NCI-H524 treated with DMSO at 0.1 percent for 48 hours (cell line): ENCODE measurements around the gene MOGAT3.
"Not testable (repeated sequence)": the region's sequence is repeated elsewhere in the genome, so short reads cannot be mapped to it uniquely, and the experiment has no call there.

ENCODE experiments used
- DNase-seq: peaks from one replicate; lab custom pipeline; 2025; lab: John Stamatoyannopoulos, UW

The MOGAT3 gene

DNA sequence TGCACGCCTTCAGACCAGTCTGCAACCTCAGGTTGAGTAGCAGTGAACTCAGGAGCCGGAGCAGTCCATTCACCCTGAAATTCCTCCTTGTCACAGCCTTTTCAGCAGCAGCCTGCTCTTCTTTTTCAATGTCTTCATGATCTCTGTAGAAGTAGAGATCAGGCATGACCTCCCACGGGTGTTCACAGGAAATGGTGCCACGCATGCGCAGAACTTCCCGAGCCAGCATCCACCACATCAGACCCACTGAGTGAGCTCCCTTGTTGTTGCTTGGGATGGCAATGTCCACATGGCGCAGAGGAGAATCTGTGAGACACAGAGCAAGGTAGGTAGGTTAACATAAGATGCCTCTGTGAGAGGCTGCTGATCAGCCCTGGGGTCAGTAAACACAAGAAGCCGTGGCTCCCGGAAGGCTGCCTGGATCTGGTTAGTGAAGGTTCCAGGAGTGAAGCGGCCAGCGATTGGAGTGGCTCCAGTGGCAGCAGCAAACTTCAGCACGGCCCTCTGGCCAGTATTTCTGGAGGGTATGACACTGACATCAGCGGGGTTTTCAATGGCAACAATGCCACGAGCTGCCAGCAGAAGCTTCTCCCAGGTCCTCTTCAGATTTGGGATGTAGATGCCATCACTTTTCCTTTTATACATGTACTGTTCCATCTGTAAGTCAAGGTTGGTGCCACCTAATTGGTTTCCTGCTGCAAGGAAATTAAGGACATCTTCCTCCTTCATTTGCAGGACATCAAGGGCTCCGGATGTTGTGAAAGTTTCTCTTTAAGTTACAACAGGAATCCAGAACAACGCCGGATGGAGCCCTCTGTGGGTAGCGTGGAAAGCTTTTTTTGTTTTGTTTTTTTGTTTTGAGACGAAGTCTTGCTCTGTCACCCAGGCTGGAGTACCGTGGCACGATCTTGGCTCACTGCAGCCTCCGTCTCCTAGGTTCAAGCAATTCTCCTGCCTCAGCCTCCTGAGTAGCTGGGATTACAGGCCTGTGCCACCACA is 3.2 kb upstream of the MOGAT3 start:
- not testable (repeated sequence) for DNase-seq

DNA sequence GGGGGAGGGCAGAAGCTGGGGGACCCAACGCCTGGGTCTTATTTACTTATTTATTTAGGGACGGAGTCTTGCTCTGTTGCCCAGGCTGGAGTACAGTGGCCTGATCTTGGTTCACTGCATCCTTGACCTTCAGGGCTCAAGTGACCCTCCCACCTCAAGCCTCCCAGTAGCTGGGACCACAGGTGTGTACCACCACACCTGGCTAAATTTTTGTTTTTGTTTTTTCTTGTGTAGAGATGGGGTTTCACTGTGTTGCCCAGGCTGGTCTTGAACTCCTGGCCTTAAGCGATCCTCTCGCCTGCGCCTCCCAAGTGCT is 1.7 kb upstream of the MOGAT3 start:
- DNase-seq, result no peak

DNA sequence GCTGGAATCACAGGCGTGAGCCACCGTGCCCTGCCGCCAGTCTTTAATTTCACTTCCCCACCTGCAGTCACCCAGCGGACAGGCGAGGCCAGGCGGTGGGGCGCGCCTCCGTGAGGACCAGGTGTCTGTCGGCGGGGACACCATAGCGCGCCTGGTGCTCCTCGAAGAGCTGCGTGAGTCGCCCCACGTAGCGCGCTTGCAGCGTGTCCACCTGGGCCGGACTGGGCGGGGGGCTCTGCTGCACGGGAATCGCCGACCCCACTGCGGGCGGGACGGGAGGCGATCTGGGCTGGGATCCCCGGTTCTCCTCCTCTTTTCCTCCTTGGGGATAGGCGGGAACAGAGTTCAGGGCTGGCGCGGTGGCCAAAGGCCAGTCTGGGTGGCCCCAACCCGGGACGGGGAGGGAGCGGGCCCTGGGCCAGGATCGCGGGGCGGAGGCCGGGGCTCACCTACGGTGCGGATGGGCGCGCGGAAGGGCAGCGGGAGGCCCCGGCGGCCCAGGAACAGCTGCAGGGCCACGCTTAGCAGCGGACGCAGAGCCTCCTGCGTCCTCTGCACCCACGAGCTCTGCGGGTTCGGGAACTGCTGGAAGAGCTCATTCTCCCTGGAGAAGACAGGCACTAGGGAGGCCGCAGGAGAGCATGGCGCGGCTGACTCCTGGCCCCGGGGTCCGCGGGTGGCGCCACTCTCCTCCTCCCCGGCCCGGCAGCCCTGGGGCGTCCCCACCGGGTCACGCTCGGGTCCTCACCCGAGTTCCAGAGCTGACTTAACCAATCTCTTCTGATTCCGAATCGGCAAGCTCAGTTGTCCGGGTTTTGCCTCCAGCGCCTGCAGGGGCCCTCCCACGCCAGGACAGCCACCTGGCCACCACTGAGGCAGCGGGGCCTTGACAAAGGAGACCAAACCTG is 1.1 kb upstream of the MOGAT3 start:
- no peak for DNase-seq

DNA sequence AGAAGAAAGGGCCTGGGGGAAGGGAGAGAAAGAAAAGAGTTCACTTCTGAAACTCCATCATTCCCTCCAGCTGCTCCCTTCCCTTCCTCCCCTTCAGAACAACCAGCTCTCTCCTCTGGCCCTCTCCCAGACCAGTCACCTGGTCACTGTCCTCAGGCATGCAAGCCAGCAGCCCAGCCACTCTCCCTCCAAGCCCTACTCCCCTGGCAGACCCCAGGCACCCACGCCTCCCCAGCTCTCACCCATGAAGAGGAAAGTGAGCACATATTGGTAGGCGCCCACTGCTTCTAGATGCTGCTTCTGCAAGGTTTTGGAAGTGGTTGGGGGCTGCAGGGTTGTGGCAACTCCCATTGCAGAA is 353 bp downstream of the MOGAT3 start:
- no peak for DNase-seq

DNA sequence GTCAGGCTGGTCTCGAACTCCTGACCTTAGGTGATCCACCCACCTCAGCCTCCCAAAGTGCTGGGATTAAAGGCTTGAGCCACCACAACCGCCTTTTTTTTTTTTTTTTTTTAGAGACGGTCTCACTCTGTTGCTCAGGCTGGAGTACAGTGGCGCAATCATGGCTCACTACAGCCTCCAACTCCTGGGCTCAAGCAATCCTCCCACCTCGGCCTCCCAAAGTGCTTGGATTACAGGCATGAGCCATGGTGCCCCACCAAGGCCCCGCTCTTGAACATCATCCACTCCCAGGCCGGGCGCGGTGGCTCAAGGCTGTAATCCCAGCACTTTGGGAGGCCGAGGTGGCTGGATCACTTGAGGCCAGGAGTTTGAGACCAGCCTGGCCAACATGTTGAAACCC is 1.3 kb downstream of the MOGAT3 start:
- DNase-seq, result not testable (repeated sequence)

DNA sequence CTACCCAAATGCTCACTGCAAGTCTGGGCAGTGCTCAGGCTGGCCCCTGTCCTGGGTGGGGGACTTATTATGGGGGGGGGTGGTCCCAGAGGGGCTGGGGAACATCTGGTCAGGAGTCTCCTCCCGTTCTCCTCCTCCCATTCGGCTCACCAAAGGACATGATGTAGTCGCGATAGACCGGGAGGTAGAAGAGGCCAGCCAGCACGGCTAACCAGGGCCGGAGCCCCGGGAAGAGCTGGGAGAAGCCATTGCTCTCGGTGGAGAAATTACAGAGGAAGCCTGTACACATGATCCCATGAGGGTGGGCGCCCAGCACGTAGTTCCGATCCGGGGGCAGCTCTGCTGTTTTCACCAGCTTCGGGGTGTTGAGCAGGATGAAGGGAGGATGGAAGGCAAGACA is 2.4 kb downstream of the MOGAT3 start:
- no peak for DNase-seq

DNA sequence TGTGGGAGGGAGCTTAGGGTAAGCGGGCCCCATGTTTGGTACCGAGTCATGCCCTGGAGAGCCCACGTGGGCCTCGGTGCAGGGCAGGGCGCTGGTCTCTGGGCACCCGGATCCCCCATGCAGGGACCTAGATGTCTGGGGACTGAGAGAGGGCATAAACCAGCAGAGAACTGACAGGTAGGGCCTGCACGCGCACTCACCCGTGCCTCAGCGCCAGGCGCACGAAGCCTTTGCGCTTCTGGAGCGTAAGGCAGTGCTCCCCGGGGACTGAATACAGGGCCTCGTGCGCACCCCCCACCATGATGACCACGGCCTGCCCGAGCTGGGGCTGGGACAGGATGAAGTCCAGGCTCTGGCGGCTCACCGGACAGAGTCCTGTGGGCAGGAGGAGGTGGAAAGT is 2.8 kb downstream of the MOGAT3 start:
- no peak for DNase-seq

DNA sequence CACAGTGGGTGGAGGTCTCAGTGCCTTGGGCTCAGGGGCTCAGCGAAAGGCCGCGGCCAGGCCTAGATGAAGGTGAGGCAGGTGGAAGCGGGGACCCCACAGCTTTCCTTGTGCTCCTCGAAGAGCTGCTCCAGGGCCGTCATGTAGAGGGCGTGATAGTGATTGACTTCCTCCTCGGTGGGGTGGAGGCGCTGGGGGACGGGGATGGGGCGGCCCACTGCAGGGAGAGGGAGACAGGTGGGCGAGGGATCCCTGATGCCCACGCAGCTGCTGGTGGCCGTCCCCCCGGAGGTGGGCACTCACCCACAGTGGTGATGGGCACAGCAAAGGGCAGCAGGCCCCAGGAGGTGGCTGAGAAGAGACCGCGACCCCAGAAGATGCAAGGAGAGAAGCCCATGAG is 5.0 kb downstream of the MOGAT3 start:
- DNase-seq, result no peak

DNA sequence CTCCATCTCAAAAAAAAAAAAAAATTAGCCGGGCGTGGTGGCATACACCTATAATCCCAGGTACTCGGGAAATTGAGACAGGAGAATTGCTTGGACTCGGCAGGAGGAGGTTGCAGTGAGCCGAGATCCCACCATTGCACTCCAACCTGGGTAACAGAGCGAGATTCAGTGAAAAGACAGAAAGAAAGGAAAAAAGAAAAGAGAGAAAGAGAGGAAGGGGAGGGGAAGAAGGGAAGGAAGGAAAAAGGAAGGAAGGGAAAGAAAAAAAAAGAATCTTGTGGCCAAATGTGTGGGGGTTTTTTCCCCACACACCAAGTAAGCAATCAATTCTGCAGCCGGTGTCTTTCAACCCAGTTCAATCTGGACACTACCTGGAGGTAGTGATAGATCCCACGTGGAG is 11.7 kb downstream of the MOGAT3 start:
- DNase-seq, result no peak

DNA sequence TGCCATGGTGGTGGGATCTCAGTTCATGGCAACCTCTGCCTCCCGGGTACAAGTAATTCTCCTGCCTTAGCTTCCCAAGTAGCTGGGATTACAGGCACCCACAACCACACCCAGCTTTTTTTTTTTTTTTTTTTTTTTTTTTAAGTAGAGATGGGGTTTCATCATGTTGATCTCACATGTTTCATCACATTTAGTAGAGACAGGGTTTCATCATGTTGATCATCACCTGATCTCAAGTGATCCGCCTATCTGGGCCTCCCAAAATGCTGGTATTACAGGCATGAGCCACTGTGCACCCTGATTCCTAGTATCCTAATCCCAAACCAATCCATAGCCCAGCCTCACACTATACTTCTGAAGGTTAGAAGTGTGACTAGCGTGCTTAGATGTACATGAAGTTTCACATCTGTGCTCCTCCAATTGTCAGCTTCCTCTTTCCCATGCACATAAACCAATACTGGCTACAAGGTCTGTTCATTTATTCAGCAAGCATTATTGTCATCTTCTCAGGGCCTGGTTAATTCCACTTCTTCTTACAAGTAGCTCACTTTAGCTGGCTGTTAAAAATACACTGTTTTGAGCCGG is 13.9 kb downstream of the MOGAT3 start:
- DNase-seq, result no peak

DNA sequence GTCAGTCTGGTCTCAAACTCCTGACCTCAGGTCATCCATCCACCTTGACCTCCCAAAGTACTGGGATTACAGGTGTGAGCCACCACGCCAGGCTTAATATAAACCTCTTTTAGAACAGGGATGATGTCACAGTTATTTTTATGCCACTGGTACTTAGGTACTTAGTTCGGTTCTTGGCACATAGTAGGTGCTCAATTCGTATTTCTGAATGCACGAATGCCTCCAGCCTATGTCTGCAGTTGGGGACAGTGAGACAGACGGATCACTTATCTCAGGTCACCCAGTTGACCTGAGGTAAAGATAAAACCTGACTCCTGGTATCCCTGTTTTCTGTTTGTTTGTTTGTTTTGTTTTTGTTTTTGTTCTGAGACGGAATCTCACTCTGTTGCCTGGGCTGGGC is 14.6 kb downstream of the MOGAT3 start:
- no peak for DNase-seq

DNA sequence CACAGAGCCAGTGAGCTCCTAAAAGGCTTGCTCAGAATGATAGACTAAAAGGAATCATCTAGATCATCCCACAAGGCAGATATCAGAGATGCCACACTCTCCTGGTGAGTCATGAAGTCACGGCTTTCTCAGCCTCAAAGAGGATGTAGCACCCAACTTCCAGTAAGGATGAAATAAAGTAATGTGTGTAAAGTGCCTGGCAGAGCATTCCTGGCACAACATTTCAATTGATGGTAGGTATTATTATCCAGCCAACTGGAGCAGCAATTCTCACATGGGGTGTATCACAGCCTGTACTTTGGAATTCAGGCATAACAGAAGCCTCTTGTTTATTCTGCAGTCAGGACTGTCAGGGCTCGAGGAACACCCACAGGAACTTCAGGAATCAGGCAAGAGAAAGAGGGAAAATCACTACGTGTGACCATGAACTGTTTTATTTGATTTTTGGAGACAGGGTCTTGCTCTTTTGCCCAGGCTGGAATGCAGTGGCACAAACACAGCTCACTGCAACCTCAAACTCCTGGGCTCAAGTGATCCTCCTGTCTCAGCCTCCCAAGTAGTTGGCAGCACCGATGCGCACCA is 15.5 kb downstream of the MOGAT3 start:
- DNase-seq, result no peak

DNA sequence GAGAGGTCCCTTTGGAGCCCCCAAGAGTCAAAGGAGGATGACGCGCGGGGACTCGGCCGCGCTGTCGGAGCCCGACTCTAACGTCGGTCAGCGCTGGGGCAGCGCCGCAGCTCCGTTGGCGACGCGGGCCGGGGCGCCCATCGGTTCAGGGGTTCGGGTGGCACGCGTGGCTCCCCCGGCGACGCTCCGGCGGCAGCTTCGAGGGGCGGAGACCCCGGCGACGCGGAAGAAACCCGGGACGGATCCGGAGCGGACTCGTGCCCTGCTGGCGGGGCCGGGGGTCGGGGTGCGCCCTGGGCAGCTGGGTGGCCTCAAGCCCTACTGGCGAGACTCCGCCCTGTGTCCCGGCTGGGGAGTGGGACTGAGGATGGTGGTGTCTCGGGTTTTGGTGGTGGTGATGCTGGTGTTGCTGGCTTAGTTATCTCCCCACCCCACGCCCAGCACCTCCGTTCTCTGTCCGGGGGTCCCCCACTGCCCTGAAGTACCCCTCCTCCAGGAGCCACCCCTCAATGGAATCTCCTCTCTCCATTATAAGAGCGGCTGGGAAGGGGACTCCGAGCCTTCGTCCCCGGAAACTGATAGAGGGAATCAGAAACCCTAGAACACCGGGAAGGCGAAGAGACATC is 20.6 kb downstream of the MOGAT3 start, which contains the start of gene NAT16:
Gene NAT16 (minus strand): TSS at position 164 of the 626 bp plus-strand sequence. CDS start 5,486 bp downstream, outside the sequence.
- DNase-seq, result no peak

DNA sequence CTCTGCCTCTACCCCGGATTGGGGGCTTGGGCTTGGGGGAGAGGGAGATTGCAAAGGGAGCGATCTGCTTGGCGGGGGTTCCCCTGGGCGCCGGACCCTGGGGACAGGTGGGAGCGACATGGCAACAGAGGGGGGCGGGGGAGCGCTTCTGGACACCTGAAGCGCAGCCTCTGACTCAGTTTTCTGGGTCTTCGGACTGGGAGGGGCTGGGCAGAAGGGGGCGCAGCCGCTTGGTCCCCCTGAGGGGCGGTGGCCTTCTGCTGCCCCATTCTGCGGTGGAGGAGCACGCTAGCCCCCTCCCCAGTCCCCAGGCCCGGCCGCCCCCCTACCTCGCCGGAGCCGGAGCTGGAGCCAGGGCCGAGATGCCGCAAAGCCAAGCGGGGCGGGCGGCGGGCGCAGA is 21.1 kb downstream of the MOGAT3 start:
- no peak for DNase-seq

DNA sequence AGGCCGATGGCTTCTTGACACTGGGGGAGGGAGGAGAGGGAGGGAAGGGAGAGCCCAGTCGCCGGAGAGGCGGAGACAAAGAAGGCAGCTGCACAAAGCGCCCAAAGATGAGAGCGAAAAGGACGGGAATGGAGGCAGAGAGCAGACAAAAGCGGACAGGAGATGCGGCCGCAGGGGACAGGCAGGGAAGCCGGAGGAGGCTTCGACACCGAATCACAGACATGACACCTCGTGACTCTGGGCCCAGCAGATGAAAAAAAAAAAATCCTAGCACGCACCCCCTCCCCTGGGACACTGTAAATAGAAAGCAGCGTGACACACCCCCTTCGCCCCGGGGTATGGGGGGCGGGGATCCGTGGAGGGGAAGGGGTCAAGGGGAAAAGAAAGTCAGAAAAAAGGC is 21.7 kb downstream of the MOGAT3 start:
- no peak for DNase-seq

DNA sequence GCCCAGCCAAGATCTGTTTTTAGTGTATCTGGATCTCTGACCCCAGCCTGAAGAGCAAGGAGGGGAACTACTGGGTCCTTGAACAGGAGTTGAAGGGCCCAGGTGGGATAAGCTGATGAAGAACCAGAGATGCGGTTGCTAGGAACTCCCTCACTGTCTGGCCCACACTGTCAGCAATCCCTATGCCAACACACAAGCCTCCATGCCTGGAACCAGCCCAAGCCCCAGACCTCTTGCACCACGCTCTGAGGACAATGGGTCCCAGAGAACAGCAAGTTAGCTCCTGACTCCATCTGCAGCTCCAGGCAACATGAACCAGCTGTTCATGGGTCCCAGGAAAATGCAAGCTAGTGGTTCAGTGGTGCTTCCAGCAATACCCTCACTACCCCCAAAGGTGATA is 23.2 kb downstream of the MOGAT3 start:
- DNase-seq, result no peak

DNA sequence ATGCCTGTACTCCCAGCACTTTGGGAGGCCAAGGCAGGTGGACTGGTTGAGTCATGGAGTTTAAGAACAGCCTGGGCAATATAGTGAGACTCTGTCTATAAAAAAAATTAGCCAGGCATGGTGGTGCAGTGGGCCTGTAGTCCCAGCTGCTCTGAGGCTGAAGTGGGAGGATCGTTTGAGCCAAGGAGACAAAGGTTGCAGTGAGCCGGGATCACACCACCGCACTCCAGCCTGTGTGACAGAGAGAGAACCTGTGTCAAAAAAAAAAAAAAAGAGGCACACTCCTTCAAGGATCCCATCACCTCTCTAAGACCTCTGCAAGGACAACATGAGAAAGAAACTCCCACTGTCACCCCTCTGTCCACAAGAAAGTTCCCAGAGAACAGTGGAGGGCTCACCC is 25.2 kb downstream of the MOGAT3 start:
- DNase-seq, result no peak

DNA sequence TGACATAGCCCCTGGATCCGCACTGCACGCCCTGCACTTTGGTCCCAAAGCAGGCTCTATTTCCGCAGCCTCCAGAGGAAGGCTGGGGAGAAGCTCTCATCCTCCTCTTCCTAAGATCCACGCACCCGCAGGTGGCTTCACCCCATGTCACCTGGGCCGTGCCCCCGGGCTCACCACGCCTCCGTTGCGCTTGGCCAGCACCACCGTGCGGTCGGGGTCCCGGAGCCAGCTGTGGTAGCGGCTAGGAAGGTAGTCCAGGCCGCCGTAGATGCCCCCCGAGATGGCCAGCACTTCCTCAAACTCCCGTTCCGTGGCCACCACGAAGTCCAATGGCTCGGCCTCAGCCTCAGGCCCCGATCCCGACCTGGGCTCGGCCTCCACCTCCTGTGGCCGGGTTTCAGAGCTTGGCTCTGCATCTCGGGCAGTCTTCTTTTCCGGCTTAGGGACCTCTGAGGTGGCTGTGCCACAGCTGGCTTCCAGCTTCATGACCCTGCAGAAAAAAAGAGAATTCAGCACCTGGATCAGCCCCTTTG is 26.4 kb downstream of the MOGAT3 start:
- DNase-seq, result no peak

DNA sequence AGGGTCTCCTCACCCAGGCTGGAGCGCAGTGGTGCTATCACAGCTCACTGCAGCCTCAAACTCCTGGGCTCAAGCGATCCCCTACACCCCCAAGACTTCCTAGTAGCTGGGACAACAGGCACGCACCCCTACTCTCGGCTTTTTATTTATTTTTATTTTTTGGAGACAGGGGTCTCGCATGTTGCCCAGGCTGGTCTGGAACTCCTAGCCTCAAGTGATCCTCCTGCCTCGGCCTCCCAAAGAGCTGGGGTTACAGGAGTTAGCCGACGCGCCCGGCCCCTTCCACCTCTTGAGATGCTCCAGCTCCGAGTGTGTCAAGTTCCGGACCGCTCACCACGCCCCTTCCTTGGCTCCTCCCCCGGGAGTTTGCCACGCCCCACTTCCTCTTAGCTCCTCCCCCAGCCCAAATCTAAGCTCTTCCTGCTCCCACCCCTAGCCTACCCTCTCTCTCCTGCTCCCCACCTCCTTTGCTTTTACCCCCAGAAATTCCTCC is 27.0 kb downstream of the MOGAT3 start:
- DNase-seq, result no peak

DNA sequence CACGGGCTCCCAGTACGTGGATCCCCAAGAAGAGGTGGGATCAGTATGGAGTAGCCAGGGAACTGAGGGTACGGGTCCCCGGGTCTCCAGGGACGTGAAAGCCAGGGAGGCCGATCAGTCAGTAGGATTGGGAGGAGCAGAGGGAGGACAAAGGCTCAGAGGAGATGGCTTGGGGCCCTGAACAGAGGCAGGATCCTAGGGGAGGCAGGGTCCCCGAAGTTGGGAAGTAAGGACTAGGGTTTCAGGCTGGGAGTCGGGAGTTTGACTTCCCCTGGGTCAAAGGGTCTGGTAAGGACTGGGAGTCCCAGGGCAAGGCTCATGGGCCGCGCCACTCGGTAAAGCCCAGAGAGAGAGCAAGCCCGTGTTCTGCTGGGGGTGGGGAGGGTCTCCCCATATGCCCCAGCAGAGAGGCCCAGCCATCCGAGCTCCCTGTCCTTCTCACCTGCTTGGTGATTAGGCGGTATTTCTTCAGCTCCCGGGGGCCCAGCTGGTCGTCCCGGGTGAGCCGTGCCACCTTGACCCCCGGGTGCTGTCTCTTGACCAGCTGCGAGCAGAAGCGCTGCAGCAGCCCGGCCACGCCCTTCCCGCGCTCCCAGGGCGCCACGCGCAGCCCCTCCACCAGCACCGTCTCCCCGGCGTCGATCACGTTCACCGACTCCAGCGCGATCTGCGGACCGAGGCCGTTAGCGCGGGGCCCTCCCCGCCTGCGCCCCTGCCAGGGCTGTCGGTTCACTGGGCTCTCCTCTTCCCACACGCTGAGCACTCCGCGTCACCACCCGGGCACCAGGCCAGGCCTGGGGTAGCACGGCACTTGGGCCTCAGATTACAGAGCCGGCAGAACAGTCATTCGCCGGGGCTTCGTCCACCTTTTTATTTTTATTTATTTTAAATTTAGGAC is 27.7 kb downstream of the MOGAT3 start:
- no peak for DNase-seq
